GM21526 (cell line): ENCODE measurements around the gene SCO2.
"Not testable (repeated sequence)": the region's sequence is repeated elsewhere in the genome, so short reads cannot be mapped to it uniquely, and the experiment has no call there.

ENCODE experiments used
- ATAC-seq: cut with Tn5 transposase; IDR thresholded peaks from one replicate; pipeline ENCODE4 v1.9.1; 2021; ENCODE audit warnings: moderate library complexity; ENCODE audit not compliant: unreplicated experiment, low FRiP score

SCO2 gene

DNA sequence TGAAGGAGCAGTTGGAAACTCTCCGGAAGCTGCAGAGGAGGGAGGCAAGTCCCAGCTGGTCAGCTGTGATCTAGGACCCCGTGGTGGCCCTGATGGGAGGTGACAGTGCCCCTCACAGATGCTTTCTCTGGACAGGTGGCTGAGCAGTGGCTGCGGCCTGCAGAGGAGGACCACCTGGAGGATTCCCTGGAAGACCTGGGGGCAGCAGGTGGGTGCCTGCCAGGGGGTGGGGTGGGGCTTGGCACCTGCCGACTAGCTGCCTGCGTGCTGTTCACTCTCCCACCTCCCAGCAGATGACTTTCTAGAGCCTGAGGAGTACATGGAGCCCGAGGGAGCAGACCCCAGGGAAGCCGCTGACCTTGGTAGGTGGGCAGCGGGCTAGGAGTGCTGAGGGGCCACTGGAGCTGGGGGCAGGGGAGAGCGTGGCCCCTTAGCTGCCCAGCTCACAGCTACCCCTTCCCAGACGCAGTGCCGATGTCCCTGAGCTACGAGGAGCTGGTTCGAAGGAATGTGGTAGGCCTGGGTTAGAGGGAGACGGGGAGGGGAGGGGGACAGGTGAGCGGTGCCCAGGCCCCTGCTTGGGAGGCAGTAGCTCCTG is 3.1 kb downstream of the SCO2 start:
- no peak for ATAC-seq

DNA sequence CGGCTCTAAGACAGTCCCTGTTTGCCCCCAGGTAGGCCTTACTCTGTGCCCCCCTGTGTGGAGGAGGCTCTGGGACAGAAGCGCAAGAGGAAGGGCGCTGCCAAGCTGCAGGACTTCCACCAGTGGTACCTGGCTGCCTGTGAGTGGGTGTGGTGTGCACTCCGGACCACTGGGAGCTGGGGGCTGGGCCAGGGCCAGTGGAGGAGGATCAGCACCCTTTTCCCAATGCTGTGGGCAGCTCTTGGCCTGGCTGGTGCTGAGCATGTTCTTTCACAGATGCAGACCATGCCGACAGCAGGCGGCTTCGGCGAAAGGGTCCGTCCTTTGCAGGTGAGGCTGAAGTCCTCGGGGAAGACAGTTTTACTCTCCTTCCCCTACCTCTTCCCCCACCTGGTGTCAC is 3.7 kb downstream of the SCO2 start:
- no peak for ATAC-seq

DNA sequence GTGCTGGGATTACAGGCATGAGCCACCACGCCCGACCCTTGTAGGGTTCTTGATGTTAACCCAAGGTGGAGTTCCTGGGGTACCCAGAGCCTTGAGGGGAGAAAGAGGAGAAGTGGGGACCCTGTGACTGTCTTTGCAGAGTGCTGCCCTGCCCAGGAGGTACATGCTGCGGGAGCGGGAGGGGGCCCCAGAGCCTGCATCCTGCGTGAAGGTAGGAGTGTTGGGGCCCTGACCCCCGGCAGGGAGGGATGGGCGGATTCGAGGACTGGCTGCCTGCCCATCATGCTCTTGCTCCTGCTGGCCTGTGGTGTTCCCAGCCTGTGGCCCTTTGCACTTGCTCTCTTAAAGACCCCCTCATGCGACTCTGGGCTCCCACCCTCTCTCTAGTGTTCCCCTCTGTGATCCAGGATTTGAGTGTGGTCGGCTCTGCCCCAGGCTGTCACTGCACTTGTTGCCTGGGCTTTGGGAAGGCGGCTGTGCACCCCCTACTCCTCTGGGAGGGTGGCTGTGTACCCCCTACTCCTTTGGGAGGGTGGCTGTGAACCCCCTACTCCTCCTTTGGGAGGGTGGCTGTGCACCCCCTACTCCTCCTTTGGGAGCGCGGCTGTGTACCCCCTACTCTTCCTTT is 4.5 kb downstream of the SCO2 start:
- ATAC-seq: no peak

DNA sequence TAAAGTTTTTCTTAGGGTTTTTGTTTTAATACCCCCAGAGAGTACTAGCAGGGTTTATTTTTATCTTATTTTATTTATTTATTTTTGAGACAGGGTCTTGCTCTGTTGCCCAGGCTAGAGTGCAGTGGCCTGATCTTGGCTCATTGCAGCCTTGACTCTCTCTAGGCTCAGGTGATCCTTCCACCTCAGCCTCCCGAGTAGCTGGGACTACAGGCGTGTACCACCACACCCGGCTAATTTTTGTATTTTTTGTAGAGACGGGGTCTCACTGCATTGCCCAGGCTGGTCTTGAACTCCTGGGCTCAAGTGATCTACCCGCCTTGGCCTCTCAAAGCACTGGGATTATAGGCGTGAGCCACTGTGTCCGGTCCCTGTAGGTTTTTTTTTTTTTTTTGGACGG is 5.2 kb downstream of the SCO2 start:
- ATAC-seq: not testable (repeated sequence)

DNA sequence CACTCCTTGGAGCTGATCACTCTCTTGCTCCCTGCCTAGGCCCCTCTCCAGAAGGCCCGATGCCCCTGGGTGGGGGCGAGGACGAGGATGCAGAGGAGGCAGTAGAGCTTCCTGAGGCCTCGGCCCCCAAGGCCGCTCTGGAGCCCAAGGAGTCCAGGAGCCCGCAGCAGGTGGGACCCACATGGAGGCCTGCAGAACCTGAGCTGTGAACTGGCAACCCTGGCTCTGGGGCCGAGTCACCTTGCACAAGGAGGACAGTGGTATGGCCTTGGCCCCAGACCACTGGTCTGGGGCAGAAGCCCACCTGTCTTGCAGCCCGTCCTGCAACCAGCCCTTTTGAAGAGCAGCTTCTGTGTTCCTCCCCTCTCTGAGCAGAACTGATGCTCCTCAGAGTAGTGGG is 6.2 kb downstream of the SCO2 start:
- ATAC-seq: no peak

DNA sequence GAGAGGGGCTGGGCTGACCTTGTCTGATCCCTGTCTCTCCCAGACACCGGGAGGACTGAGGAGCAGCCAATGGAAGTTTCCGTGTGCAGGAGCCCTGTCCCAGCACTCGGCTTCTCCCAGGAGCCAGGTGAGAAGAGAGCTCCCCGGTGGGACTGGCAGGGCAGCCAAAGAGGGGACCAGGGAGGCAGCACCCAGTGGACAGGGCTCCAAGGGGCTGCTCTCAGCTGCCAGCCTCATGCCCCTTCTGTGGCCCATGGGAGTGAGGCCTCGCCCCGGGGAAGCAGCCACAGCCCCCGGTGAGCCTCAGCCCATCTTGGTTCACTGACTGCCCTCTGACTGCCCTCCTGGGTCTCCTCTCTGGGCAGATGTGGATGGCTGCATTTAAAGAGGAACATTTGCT is 6.8 kb downstream of the SCO2 start:
- no peak for ATAC-seq

DNA sequence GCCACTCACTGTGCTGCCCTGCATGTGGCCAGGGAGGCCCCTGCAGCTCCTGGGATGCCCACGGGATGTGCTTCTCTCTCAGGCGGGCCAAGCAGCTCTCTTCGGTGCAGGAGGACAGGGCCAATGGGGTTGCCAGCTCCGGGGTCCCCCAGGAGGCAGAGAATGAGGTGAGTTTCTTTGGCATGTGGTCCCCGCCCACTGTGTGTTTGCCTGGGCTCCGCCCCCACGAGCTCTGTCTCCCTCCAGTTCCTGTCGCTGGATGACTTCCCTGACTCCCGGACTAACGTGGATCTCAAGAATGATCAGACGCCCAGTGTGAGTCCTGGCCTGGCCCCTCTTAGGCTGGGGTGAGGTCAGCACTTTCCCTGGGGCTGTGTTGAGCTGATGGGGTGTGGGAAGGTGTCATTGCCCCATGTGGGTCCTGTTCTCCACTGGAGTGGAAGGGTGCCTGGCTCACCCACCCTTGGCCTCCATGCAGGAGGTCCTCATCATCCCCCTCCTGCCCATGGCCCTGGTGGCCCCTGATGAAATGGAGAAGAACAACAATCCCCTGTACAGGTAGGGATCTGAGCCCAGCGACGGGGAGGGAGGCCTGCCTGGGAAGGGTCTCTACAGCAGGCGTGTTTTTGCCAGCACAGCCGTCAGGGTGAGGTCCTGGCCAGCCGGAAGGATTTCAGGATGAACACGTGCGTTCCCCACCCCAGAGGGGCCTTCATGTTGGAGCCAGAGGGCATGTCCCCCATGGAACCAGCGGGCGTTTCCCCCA is 7.7 kb downstream of the SCO2 start:
- ATAC-seq: no peak

DNA sequence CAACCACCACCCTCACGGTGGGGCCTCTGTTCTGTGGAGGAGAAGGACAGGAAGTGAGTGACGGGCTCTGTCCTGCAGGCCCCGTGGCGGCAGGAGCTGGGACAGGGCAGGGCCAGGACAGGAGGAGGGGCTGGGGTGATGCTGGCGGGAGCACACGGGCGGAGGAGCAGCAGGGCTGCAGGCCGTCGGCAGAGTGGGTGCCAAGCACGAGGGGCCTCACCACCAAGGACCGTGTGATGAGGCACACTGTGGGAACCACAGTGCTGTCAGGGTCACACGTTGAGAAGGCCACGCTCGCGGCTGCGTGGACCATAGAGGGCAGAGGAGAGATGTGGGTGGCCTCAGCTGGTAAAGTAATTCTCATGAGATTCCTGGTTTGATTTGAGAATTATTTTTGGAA is 8.5 kb downstream of the SCO2 start:
- no peak for ATAC-seq

DNA sequence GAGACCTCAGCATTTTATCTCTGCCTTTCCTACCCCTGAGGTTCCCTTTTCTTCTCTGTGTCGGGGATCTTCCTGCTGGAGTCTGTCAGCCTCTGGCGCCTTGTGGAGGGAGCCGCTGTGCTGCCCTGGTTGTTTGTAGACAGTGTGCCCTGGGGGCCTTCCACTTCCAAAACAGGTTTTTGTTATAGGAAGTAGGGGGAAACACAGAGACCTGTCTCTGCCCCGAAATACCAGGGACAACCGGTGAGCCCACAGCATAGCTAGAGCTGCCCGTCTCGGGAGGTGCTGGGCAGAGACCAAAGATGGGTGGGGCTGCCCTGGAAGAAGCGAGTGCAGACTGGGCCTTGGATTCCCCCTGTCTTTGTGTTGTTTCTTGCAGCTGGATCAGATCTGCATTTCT is 9.3 kb downstream of the SCO2 start:
- no peak for ATAC-seq

DNA sequence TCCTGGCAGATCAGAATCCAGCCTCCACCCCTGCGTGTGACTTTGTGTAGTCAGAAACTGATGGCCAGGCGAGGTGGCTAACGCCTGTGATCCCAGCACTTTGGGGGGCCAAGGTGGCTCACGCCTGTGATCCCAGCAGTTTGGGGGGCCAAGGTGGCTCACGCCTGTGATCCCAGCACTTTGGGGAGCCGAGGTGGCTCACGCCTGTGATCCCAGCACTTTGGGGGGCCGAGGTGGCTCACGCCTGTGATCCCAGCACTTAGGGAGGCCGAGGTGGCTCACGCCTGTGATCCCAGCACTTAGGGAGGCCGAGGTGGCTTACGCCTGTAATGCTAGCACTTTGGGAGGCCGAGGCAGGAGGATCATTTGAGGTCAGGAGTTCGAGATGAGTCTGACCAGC is 12.2 kb downstream of the SCO2 start:
- ATAC-seq: no peak

DNA sequence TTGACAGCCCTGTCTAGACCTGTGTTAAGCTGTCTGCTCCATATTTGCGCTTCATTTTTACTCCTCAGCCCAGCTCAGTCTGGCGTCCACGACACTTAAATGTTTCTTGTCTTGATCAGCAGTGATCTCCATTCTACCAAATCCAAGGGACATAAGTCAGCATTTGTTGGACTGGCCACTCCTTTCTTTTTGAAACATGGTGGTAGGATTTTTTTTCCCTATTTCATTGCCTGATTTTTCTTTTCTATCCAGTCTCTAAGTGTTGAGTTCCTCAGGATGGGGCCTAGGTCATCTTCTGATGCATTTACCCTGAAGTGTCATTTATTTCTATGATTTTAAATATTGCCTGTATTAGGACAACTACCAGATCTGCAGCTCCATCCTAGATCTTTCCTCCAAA is 16.5 kb downstream of the SCO2 start:
- ATAC-seq: no peak

DNA sequence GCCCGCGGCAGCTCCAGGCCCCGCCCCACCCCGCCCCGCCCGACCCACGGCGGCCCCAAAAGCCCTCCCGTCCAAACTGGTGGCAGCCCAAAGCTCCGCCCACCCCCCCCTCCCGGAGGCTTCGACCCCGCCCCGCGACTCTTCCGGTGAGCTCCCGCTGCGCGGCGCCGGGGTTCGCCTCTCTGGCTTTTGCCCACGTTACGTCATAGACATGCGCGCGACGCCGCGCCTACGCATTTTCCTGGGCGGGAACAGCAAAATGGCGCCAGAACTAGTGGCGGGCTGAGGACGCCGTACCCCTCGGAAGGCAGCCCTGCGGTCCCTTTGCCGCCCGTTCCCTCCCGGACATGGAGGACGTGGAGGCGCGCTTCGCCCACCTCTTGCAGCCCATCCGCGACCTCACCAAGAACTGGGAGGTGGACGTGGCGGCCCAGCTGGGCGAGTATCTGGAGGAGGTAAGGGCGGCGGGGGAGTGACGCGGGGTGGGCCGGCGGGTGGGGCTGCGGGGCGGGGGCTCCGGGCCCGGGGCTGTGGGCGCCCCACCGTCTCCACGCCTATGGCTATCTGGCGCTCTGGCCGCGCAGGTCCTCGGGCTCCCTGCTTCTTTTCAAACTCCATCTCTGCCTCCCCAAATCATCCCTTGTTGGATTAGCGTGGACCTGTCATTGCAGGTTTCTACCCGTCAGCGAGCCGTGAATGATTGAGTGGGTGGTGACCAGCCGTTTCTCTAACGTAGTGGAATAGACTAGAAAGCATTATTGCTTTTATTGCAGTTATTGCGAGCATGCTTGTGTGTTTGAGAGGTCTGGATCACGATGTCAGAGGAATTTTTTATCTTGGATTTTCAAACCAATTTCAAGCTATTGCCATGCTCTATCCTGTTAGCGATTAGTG is 17.2 kb downstream of the SCO2 start, which contains the start of gene NCAPH2:
Gene NCAPH2 (plus strand): TSS at position 234 of the 894 bp plus-strand sequence. CDS start 114 bp downstream, at position 348.
- peak; percentile 52 for ATAC-seq

DNA sequence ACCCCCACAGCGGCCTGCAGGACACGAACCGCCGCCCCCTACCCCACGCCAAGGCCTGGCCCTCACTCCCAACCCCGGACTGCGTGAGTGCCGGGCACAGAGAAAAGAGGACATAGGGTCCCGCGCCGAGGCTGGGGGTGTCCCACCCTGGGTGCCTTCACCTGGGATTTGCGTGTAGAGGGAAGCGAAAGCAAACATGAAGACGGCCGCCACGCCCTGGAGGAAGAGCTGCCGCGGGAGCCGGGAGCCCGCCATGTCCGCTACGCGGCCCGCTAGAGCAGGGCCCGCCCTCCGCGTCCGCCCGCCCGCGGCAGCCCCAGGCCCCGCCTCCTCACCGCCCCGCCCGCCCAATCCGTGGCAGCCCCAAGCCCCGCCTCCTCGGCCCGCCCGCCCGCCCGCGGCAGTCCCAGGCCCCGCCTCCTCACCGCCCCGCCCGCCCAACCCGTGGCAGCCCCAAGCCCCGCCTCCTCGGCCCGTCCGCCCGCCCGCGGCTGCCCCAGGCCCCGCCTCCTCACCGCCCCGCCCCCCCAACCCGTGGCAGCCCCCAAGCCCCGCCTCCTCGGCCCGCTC is 17.9 kb downstream of the SCO2 start, which contains the start of gene LMF2:
Gene LMF2 (minus strand): TSS at position 282 of the 570 bp plus-strand sequence. CDS start 27 bp downstream, at position 255.
- peak; percentile 49 for ATAC-seq

DNA sequence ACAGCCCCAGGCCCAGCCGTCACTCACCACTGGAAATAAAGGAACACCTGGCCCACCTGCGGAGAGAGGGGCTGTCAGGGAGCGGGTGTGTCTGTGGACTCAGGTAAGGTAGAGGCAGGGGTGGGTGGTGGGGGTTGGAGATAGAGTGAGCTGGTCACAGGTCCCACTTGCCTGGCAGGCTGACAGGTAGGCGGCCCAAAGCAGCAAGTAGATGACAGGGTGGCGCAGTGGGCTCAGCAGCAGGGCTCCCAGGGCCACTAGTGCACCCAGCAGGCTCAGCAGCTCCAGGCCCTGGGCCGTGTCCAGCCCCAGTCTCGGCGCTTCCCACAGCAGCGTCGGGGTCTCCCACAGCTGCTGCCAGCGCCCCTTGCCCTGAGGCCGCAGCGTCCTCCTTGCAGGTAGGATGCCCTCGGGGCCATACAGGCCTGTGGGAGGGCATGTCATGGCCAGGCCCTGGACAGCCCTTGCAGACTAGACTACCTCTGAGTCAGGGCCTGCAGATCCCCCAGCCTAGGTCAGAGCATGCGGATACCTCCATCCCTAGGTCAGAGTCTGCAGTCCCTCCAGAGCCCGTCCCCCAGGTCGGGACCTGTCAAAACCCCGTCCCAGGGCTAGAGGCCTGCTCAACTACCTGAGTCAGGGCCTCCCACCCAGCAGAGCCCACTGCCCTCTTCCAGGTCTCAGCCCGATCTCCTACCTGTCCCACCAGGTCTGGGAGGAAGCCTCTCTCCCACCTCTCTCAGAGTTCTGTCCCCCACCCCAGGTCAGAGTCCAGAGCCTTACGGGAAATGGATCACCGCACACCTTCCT is 18.6 kb downstream of the SCO2 start:
- ATAC-seq: peak; percentile 4

DNA sequence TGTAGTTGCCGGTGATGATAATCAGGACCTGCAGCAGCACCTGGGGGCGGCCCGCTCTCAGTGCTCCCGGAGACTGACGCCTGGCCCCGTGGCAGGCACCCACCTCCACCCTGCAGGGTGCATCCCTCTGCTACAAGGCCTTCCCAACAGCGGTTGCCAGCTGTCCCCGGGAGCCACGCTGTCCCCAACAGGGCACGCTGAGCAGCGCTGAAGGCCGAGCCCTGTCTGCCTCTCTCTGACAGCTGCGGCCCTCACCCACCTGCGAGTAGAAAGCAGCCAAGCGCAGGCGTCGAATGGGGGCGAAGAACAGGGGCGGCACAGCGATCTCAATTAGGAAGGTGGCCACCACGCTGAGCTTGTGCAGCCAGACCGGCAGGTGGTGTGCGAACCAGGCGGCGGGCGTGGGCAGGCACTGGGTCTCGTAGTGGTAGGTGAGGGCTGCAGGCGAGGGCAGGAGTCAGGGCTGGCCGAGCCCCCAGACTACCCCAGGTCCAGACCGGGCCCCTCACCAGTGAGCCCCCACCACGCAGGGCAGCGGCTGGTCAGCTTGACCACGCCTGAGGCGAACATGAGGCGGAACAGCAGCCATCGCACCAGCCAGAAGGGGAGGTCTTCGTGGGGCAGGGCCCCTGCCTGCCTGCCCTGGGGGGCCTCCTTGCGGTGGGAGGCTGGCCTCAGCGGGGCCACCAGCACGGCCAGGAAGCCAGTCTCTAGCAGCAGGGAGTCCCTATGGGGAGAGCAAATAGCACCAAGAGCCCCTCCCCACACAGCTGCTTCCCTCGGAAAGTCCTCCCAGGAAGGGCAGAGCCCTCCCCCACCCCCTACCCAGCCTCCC is 19.4 kb downstream of the SCO2 start:
- ATAC-seq: no peak

DNA sequence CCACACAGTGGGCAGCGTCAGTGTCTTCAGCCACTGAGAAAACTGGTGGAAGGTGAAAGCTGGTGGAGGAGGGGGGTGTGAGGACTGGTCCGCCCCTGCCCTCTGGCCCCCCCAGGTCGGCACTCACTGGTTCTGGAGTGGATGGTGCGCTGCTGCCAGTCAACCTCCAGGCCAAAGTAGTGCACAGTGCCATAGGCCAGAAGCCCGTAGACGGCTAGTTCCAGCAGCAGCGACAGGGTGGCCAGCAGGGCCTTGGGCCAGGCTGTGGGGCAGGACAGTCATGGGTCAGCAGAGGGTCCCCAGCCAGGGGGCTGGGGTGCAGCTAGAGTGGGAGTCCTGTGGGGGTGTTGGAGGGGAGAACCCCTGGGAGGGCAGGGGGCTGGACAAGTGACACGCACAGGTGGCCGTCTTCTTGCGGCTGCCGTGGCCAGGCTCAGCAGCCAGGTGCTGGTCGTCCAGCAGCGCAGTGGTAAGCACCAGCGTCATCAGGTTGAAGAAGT is 20.1 kb downstream of the SCO2 start:
- no peak for ATAC-seq

DNA sequence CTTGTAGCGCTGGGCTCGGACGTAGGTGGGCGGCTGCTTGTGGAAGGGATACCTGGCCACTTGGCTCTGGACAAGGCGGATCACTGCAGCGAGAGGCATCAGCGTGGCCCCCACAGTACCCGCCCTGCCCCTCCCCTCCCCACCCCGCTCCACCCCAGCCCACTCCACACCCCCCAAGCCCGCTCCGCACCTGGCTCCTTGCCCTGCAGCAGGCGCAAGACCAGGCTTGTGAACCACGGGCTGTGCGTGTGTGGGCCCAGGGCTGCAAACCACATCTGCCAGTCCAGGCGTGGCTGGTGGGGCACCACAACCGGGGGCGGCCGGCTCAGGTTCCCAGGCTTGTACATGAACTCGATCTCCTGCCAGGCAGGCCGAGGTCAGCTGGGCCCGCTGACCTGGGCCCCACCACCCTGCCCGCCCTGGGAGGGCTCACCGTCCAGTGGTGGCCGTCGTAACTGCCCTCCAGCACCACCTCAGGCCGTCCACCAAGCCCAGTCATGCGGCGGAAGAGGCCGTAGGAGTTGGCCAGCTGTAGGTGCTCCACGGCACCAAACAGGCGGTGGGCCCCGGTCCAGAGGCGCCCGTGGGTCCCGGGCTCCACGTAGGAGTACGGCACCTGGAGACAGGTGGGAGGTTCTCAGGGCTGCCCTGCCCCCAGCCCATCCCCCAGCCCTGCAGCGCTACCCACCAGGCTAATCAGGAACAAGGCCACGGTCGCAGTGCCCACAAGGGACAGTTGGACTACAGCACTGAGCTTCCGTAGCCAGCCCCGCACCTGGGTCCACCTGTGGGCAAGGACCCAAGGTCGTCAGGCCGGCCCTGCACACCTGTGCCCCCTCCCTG is 20.8 kb downstream of the SCO2 start:
- no peak for ATAC-seq
